ENCODE results near the gene DDX6.
A peak's percentile ranks its signal among the peaks of the same experiment; 100 is the strongest.
"Not testable (repeated sequence)": the region's sequence is repeated elsewhere in the genome, so short reads cannot be mapped to it uniquely, and the experiment has no call there.

DDX6 gene, protein sequence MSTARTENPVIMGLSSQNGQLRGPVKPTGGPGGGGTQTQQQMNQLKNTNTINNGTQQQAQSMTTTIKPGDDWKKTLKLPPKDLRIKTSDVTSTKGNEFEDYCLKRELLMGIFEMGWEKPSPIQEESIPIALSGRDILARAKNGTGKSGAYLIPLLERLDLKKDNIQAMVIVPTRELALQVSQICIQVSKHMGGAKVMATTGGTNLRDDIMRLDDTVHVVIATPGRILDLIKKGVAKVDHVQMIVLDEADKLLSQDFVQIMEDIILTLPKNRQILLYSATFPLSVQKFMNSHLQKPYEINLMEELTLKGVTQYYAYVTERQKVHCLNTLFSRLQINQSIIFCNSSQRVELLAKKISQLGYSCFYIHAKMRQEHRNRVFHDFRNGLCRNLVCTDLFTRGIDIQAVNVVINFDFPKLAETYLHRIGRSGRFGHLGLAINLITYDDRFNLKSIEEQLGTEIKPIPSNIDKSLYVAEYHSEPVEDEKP

DNA sequence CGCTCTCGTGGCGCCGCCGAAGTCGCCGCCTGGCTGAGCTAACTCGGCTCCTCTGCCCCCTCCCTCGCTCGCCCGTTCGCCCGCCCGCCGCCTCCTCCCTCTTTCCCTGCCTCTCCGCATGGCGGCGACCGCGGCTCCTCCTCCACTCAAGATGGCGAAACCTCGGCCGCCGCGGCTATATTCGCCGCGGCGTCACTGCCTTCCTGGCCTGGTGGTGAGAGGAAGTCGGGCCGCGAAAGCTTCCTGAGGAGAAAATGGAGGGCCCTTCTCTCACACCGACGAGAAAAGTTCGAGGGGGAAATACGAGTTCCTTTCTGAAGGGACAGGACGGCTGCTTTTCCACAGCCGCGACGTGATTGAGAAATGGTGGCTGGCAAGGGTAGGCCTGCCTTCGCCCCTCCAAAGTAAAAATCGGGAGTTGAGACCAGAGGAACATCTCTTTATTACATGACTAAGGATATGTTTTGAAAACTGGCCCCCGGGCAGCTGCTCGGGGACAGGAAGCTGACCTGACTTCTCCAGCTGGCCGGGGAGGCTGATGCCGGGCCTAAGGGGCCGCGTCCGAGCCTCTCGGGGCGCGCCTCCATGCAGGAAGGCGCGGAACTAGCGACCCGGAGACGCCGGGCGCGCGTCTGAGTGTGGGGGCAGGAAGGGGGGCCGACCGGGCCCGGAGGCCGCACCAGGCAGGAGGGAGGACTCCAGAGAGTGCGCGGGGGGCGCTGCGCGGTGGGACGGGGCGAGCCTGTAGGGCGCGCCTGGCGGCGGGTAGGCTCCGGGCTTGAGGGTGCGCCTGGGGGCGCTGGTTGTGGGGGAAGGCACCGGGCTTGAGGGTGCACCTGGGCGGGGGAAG, at the start of gene DDX6:
TSS of gene DDX6 (minus strand) at position 54 of the 850 bp plus-strand sequence. CDS start 4,913 bp downstream, outside the sequence.
- H3K9me3 ChIP-seq: no peaks in the 10 kb centered on the region
- H3K4me3 ChIP-seq: peak within 1 kb of the TSS; percentile 95
- DNase-seq (ENCODE audit: low spot score in 2 of 2): peak; percentile 77 to 95
- no peaks in the 10 kb centered on the region for H3K27me3 ChIP-seq (ENCODE audit: low read depth)
- no peaks in the 10 kb centered on the region; the same call in 1 of the 2 replicates for H3K36me3 ChIP-seq (replicated peaks)
- peaks cover 29% of the 10 kb centered on the region for H3K4me1 ChIP-seq
- in situ Hi-C loops (cut with MboI; ENCODE audit: low sequenced_read_pairs): no loop called here

GRCh38 chr11:118838905-118839553, 48.1 kb upstream of the DDX6 start:
- Histone ChIP-seq H3K27me3 (ENCODE audit: low read depth) (no peaks in the 10 kb centered on the region), H3K4me1 (peaks cover 7% of the 10 kb centered on the region; the same call in 1 of the 2 replicates), H3K9me3 (no peaks in the 10 kb centered on the region), H3K36me3 (replicated peaks) (no peaks in the 10 kb centered on the region), H3K4me3 (no peak overlapping the region)
- in situ Hi-C loops (cut with MboI; ENCODE audit: low sequenced_read_pairs): no loop called here
- DNase-seq (ENCODE audit: low spot score in 2 of 2): no peak

- no peaks in the 10 kb centered on the region for H3K9me3 ChIP-seq
- in situ Hi-C loops (cut with MboI; ENCODE audit: low sequenced_read_pairs): no loop called here
- H3K36me3 ChIP-seq (replicated peaks): no peaks in the 10 kb centered on the region
- H3K4me3 ChIP-seq: no peak overlapping the region
- H3K27me3 ChIP-seq (ENCODE audit: low read depth): no peaks in the 10 kb centered on the region
- H3K4me1 ChIP-seq: peaks cover 7% of the 10 kb centered on the region; the same call in 1 of the 2 replicates
- no peak for DNase-seq (ENCODE audit: low spot score in 2 of 2)
Measured at GRCh38 chr11:118837868-118838267, 46.9 kb upstream of the DDX6 start.

- Histone ChIP-seq H3K4me1 (no peaks in the 10 kb centered on the region), H3K36me3 (replicated peaks) (no peaks in the 10 kb centered on the region), H3K27me3 (ENCODE audit: low read depth) (no peaks in the 10 kb centered on the region), H3K9me3 (no peaks in the 10 kb centered on the region), H3K4me3 (no peak overlapping the region)
- in situ Hi-C loops (cut with MboI; ENCODE audit: low sequenced_read_pairs): no loop called here
- DNase-seq (ENCODE audit: low spot score in 2 of 2): no peak
Measured at GRCh38 chr11:118834427-118835028, 43.6 kb upstream of the DDX6 start.

GRCh38 chr11:118827118-118827517, 36.2 kb upstream of the DDX6 start:
- H3K27me3 ChIP-seq (ENCODE audit: low read depth): no peaks in the 10 kb centered on the region
- H3K4me1 ChIP-seq: no peaks in the 10 kb centered on the region
- in situ Hi-C loops (cut with MboI; ENCODE audit: low sequenced_read_pairs): no loop called here
- no peaks in the 10 kb centered on the region for H3K9me3 ChIP-seq
- no peak for DNase-seq (ENCODE audit: low spot score in 2 of 2)
- H3K4me3 ChIP-seq: no peak overlapping the region
- H3K36me3 ChIP-seq (replicated peaks): no peaks in the 10 kb centered on the region

GRCh38 chr11:118822936-118823510, 32.1 kb upstream of the DDX6 start:
- DNase-seq (ENCODE audit: low spot score in 2 of 2); H3K9me3 ChIP-seq; in situ Hi-C loops (cut with MboI; ENCODE audit: low sequenced_read_pairs); H3K4me1 ChIP-seq; H3K27me3 ChIP-seq (ENCODE audit: low read depth); H3K4me3 ChIP-seq; H3K36me3 ChIP-seq (replicated peaks): not testable (repeated sequence)

- in situ Hi-C loops (cut with MboI; ENCODE audit: low sequenced_read_pairs): no loop called here
- no peaks in the 10 kb centered on the region for H3K9me3 ChIP-seq
- DNase-seq (ENCODE audit: low spot score in 2 of 2): no peak
- H3K36me3 ChIP-seq (replicated peaks): no peaks in the 10 kb centered on the region
- no peaks in the 10 kb centered on the region for H3K27me3 ChIP-seq (ENCODE audit: low read depth)
- peaks cover 3% of the 10 kb centered on the region for H3K4me1 ChIP-seq
- no peak overlapping the region for H3K4me3 ChIP-seq
Measured at GRCh38 chr11:118820412-118821357, 29.7 kb upstream of the DDX6 start.

DNA sequence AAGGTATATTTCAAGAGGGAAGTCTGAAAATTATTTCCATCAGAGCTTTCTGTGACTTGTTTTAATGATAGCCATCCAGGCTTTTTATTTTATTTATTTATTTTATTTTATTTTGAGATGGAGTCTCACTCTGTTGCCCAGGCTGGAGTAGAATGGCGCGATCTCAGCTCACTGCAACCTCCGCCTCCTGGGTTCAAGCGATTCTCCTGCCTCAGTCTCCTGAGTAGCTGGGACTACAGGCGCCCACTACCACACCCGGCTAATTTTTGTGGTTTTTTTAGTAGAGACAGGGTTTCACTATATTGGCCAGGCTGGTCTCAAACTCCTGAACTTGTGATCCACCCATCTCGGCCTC, 29.0 kb upstream of the DDX6 start:
- in situ Hi-C loops (cut with MboI; ENCODE audit: low sequenced_read_pairs); H3K36me3 ChIP-seq (replicated peaks); H3K4me3 ChIP-seq; H3K9me3 ChIP-seq; H3K27me3 ChIP-seq (ENCODE audit: low read depth); H3K4me1 ChIP-seq; DNase-seq (ENCODE audit: low spot score in 2 of 2): not testable (repeated sequence)

DNA sequence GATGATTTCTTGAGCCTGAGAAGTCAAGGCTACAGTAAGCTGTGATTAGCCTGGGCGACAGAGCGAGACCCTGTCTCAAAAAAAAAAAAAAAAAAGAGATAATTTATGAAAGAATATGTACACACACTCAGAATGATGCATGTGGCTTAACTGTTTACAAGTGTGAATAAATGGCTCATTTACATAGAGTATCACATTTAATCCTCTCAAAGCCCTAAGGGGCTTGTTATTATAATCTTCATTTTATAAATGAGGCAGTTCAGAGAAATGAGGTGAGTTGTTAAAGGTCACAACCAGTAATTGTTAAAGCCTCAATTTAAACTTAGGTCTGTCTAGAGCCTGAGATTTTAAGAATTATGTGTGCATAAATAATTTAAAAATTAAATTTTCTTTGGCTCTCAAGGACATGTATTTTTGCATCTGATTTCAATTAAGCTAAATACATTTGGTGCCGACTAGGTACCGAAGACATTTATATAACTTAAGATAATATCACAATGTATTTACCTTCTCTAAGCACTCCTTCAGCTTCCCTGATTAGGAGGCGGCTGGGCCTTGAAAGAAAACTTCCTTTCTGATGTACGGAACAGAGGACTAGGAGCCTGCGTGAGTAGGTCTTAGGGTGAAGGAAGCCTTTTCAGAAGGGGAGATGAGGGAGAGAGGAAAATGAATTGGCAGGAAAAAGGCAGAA, 28.5 kb upstream of the DDX6 start:
- no peaks in the 10 kb centered on the region for H3K36me3 ChIP-seq (replicated peaks)
- H3K4me3 ChIP-seq: no peak overlapping the region
- peak in 1 of 2 experiments; percentile 62 for DNase-seq (ENCODE audit: low spot score in 2 of 2)
- in situ Hi-C loops (cut with MboI; ENCODE audit: low sequenced_read_pairs): no loop called here
- peaks cover 3% of the 10 kb centered on the region for H3K4me1 ChIP-seq
- no peaks in the 10 kb centered on the region for H3K27me3 ChIP-seq (ENCODE audit: low read depth)
- no peaks in the 10 kb centered on the region for H3K9me3 ChIP-seq

GRCh38 chr11:118818130-118818529, 27.2 kb upstream of the DDX6 start:
- no peaks in the 10 kb centered on the region for H3K9me3 ChIP-seq
- no peaks in the 10 kb centered on the region for H3K36me3 ChIP-seq (replicated peaks)
- H3K27me3 ChIP-seq (ENCODE audit: low read depth): no peaks in the 10 kb centered on the region
- H3K4me3 ChIP-seq: no peak overlapping the region
- no peak for DNase-seq (ENCODE audit: low spot score in 2 of 2)
- peaks cover 3% of the 10 kb centered on the region for H3K4me1 ChIP-seq
- in situ Hi-C loops (cut with MboI; ENCODE audit: low sequenced_read_pairs): no loop called here

DNA sequence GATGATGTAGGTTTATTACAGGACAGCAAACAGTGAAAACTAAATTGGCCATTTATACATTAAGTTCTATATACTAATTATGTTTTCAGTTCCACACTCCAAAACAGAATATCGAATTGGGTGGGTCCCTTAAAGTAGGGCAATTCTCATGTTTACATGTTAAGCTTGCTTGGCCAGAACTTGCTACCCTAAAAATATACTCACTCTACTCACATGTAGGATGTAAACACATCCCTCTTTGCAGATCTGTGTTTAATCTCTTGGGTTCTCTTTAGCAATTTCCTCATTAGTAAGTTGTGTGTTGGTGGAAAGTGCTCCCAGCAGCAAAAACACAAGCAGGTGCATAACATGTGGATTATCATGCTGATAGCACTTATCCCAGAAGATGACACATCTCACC, 22.6 kb upstream of the DDX6 start:
- in situ Hi-C loops (cut with MboI; ENCODE audit: low sequenced_read_pairs): no loop called here
- H3K4me1 ChIP-seq: no peaks in the 10 kb centered on the region
- H3K27me3 ChIP-seq (ENCODE audit: low read depth): no peaks in the 10 kb centered on the region
- DNase-seq (ENCODE audit: low spot score in 2 of 2): no peak
- H3K9me3 ChIP-seq: no peaks in the 10 kb centered on the region
- H3K36me3 ChIP-seq (replicated peaks): no peaks in the 10 kb centered on the region
- H3K4me3 ChIP-seq: no peak overlapping the region

DNA sequence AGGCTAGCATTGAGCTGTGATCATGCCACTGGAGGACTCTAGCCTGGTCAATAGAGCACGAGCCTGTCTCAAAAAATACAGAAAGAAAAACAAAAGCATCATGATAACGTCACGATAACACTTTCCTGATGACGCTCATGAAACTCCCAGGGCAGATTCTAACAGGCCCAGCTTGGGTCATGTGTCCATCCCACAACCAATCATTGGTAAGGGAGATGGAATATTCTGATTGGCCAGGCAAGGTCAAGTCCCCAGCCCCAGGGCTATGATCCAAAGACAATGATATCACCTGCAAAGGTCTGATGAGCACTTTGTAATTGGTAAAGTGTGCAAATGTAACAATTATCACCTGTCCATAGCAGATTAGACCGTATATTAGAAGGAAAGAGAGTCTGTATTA, 21.5 kb upstream of the DDX6 start:
- Histone ChIP-seq H3K4me3 (no peak overlapping the region), H3K4me1 (no peaks in the 10 kb centered on the region), H3K9me3 (no peaks in the 10 kb centered on the region), H3K27me3 (ENCODE audit: low read depth) (no peaks in the 10 kb centered on the region), H3K36me3 (replicated peaks) (no peaks in the 10 kb centered on the region)
- DNase-seq (ENCODE audit: low spot score in 2 of 2): no peak
- in situ Hi-C loops (cut with MboI; ENCODE audit: low sequenced_read_pairs): no loop called here

Measured in HAP-1 (cell line).